Measurements from ENCODE around the gene MZF1.

Gene MZF1

GRCh38 chr19:58538257-58539168 is 34.6 kb downstream of the MZF1 start:
- peak; percentile 49 for DNase-seq

- DNase-seq: no peak
These were observed 36.0 kb downstream of the MZF1 start for GRCh38 chr19:58536852-58537798.

GRCh38 chr19:58535857-58536256 is 37.3 kb downstream of the MZF1 start:
- no peak for DNase-seq

GRCh38 chr19:58531034-58531840 is 41.9 kb downstream of the MZF1 start:
- no peak for DNase-seq

- DNase-seq: no peak
These were observed 43.7 kb downstream of the MZF1 start for GRCh38 chr19:58529405-58529804.

GRCh38 chr19:58522709-58523108 is 50.4 kb downstream of the MZF1 start:
- no peak for DNase-seq

GRCh38 chr19:58521651-58522050 is 51.5 kb downstream of the MZF1 start:
- DNase-seq: no peak

- DNase-seq: no peak
These were observed 52.9 kb downstream of the MZF1 start for GRCh38 chr19:58520257-58520599.

GRCh38 chr19:58519355-58520256 is 53.5 kb downstream of the MZF1 start, which contains the start of gene ZBTB45:
Gene ZBTB45 (minus strand): TSS chr19:58519810. CDS start chr19:58517673, 2,137 bp downstream.
- DNase-seq: peak; percentile 93

GRCh38 chr19:58519087-58519354 is 54.1 kb downstream of the MZF1 start:
- peak; percentile 52 for DNase-seq

GRCh38 chr19:58518256-58519086 is 54.7 kb downstream of the MZF1 start:
- DNase-seq: no peak

GRCh38 chr19:58516964-58517833 is 55.9 kb downstream of the MZF1 start:
- no peak for DNase-seq

- DNase-seq: no peak
These were observed 56.8 kb downstream of the MZF1 start for GRCh38 chr19:58516246-58516836.

GRCh38 chr19:58515259-58515658 is 57.9 kb downstream of the MZF1 start:
- no peak for DNase-seq

GRCh38 chr19:58514564-58515022 is 58.5 kb downstream of the MZF1 start:
- DNase-seq: no peak

GRCh38 chr19:58513694-58514563 is 59.2 kb downstream of the MZF1 start:
- DNase-seq: peak; percentile 95

GRCh38 chr19:58513213-58513693 is 59.9 kb downstream of the MZF1 start:
- DNase-seq: no peak
